ENCODE results near the gene TADA3. TPM values are rescaled to one million over a fixed set of nuclear protein-coding genes. Genes with fewer than 3 reads are reported as not detected.
"Not testable (repeated sequence)": the region's sequence is repeated elsewhere in the genome, so short reads cannot be mapped to it uniquely, and the experiment has no call there.

TADA3 gene
- total RNA-seq, 4 donors from 2014 or later, result 45.0 to 61.1 (median 52.2) TPM

DNA sequence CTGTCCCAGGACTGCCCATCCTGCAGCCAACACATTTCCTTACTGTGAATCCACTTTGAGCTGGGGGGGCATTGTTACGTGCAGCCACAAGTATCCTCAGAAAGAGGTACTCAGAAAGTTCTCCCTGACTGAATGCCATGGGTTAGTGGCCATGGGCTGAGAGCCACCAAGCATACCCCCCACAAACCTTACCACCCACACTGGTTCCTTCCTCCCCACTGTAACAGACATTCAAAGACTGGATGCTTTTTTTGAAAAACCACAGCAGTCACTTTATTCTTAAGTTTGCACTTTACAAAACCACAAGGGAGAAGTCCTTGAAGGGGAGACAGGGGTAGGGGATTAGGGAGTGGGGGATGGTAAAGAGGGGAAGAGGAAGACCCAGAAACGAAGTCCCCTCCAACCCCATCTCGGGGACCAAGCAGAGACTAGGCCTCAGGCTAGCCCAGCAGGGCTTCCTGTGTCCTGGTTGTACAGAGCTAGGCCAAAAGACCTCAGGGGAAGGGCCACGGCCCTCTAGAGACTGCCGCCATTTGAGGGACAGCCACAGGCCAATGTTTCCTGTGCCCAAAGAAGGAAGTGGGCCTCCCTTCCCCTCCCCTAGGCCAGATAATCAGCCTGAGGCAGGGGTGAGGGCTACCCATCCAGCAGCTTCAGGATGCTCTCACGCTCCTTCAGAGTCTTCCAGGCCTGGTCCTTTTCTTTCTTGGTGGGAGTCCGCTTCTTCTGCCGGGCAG, 12.4 kb downstream of the TADA3 start:
- TF ChIP-seq CTCF (IDR thresholded peaks at IDR 0.05), result no peak
- ATAC-seq (ENCODE audit: low FRiP score), result no peak
- no peak for DNase-seq (ENCODE audit: low spot score)

GRCh38 chr3:9779075-9779593, 13.1 kb downstream of the TADA3 start:
- no peak for DNase-seq (ENCODE audit: low spot score)
- ATAC-seq (ENCODE audit: low FRiP score), result no peak
- TF ChIP-seq CTCF (IDR thresholded peaks at IDR 0.05), result no peak

GRCh38 chr3:9778143-9779074, 13.9 kb downstream of the TADA3 start:
- ATAC-seq (ENCODE audit: low FRiP score) (peak; percentile 86), DNase-seq (ENCODE audit: low spot score) (no peak)
- no peak for TF ChIP-seq CTCF (IDR thresholded peaks at IDR 0.05)

GRCh38 chr3:9777694-9778021, 14.6 kb downstream of the TADA3 start:
- DNase-seq (ENCODE audit: low spot score), result no peak
- no peak for ATAC-seq (ENCODE audit: low FRiP score)

GRCh38 chr3:9776896-9777693, 15.2 kb downstream of the TADA3 start:
- no peak for ATAC-seq (ENCODE audit: low FRiP score)
- TF ChIP-seq CTCF (IDR thresholded peaks at IDR 0.05), result no peak
- DNase-seq (ENCODE audit: low spot score), result no peak

More at GRCh38 chr3:9777694-9778021, 14.6 kb downstream of the TADA3 start:
- TF ChIP-seq CTCF (IDR thresholded peaks at IDR 0.05), result no peak

DNA sequence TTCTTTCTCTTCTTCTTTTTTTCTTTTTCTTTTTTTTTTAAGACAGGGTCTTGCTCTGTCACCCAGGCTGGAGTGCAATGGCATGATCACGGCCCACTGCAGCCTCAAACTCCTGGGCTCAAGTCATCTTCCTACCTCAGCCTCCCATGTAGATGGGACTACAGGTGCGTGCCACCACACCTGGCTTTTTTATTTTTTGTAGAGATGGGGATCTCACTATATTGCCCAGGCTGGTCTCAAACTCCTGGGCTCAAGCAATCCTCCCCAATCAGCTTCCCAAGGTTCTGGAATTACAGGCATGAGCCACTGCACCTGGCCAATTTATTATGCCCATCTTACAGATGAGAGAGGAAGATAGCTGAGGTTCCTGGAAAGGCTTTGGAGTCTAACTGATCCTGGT, 21.3 kb downstream of the TADA3 start:
- ATAC-seq (ENCODE audit: low FRiP score); DNase-seq (ENCODE audit: low spot score): not testable (repeated sequence)

Data from omental fat pad (tissue), 4 donors.